ENCODE results near the gene NPM3. TPM values are rescaled to one million over a fixed set of nuclear protein-coding genes. Genes with fewer than 3 reads are reported as not detected.

The NPM3 gene
- total and polyA plus RNA-seq, 2 donors = 30.6 to 36.8 TPM

GRCh38 chr10:101744267-101744666 lies 39.0 kb downstream of the NPM3 start:
- no peak for DNase-seq (ENCODE audit: extremely low spot score)
- no peak overlapping the region for H3K27ac ChIP-seq (ENCODE audit: low read depth)
- H3K36me3 ChIP-seq (ENCODE audit: insufficient read depth) = no peaks in the 10 kb centered on the region
- H3K4me3 ChIP-seq (ENCODE audit: low read depth, low read length) = no peak overlapping the region
- 76% methylated on average over 3 of the region's 3 CpGs for WGBS
- H3K4me1 ChIP-seq (ENCODE audit: insufficient read depth) = no peaks in the 10 kb centered on the region

DNA sequence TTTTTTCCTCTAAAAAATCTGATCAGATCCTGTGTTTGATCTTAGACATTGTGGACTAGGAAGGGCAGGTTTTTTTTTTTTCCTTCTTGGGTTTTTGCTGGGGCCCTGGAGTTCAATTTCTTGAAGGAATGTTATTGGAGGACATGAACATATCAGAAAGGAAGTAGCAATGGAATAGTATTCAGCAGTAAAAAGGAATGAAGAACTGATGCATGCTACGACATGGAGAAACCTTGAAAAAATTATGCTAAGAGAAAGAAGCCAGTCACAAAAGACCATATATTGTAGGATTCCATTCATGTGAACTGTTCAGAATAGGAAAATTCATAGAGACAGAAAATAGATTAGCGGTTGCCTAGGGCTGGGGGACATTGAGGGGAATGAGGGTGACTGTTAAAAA lies 41.3 kb downstream of the NPM3 start:
- no peaks in the 10 kb centered on the region for H3K4me1 ChIP-seq (ENCODE audit: insufficient read depth)
- H3K4me3 ChIP-seq (ENCODE audit: low read depth, low read length) = no peak overlapping the region
- WGBS = 46% methylated on average over 2 of the region's 2 CpGs

GRCh38 chr10:101736666-101737065 lies 46.6 kb downstream of the NPM3 start:
- Histone ChIP-seq H3K36me3 (ENCODE audit: insufficient read depth) (no peaks in the 10 kb centered on the region), H3K4me1 (ENCODE audit: insufficient read depth) (no peaks in the 10 kb centered on the region), H3K4me3 (ENCODE audit: low read depth, low read length) (no peak overlapping the region), H3K27ac (ENCODE audit: low read depth) (no peak overlapping the region)
- WGBS = 65% methylated on average over 3 of the region's 3 CpGs
- no peak for DNase-seq (ENCODE audit: extremely low spot score)

More for the DNA sequence above, 41.3 kb downstream of the NPM3 start:
- no peaks in the 10 kb centered on the region for H3K36me3 ChIP-seq (ENCODE audit: insufficient read depth)
- DNase-seq (ENCODE audit: extremely low spot score) = no peak
- no peak overlapping the region for H3K27ac ChIP-seq (ENCODE audit: low read depth)

- Histone ChIP-seq H3K36me3 (ENCODE audit: insufficient read depth) (no peaks in the 10 kb centered on the region), H3K27ac (ENCODE audit: low read depth) (no peak overlapping the region), H3K4me3 (ENCODE audit: low read depth, low read length) (no peak overlapping the region), H3K4me1 (ENCODE audit: insufficient read depth) (no peaks in the 10 kb centered on the region)
- no peak for DNase-seq (ENCODE audit: extremely low spot score)
- 54% methylated on average over 1 of the region's 1 CpG for WGBS
Observed at GRCh38 chr10:101732096-101732495, 51.1 kb downstream of the NPM3 start.

Other genes with a start within 250 kb of the NPM3 start
- 10.4 TPM for gene POLL, start 195.2 kb downstream of the NPM3 start, total RNA-seq
- 27.6 TPM for gene POLL, start 195.2 kb downstream of the NPM3 start, polyA plus RNA-seq
- 13.9 TPM for gene DPCD, start 195.1 kb downstream of the NPM3 start, total RNA-seq
- gene DPCD, start 195.1 kb downstream of the NPM3 start, polyA plus RNA-seq = 21.9 TPM
- 47.2 TPM for gene FBXW4, start 88.3 kb downstream of the NPM3 start, total RNA-seq
- gene FBXW4, start 88.3 kb downstream of the NPM3 start, polyA plus RNA-seq = 55.5 TPM
- gene FGF8, start 7.3 kb downstream of the NPM3 start, total RNA-seq = not detected
- gene FGF8, start 7.3 kb downstream of the NPM3 start, polyA plus RNA-seq = not detected
- gene OGA, start 35.0 kb upstream of the NPM3 start, total RNA-seq = 240 TPM
- 56.8 TPM for gene OGA, start 35.0 kb upstream of the NPM3 start, polyA plus RNA-seq
- gene KCNIP2, start 60.4 kb upstream of the NPM3 start, total RNA-seq = 2.4 TPM
- 1.5 TPM for gene KCNIP2, start 60.4 kb upstream of the NPM3 start, polyA plus RNA-seq